ENCODE measurements around the gene ZEB2. TPM values are rescaled to one million over a fixed set of nuclear protein-coding genes. Genes with fewer than 3 reads are reported as not detected.

The ZEB2 gene
- total RNA-seq, 1 experiment from 2014 or later, result 1.2 TPM

GRCh38 chr2:144552821-144553220 lies 32.9 kb upstream of the ZEB2 start:
- no peak overlapping the region for H2BK5ac ChIP-seq (ENCODE audit: insufficient read length, low read length)
- H2BK12ac ChIP-seq (ENCODE audit: insufficient read length, low read depth, low read length), result no peak overlapping the region
- no peaks in the 10 kb centered on the region for H3K27me3 ChIP-seq (ENCODE audit: insufficient read depth, low read length)
- no peak for TF ChIP-seq CTCF (conservative IDR thresholded peaks at IDR 0.05)
- H2AK5ac ChIP-seq (ENCODE audit: insufficient read length, low read length), result no peak overlapping the region
- no peak overlapping the region for H4K8ac ChIP-seq (replicated peaks; ENCODE audit: insufficient read length, low read depth, low read length)
- no peak overlapping the region for H3K27ac ChIP-seq (ENCODE audit: insufficient read length, low read depth, low read length)
- no peak overlapping the region for H2AFZ ChIP-seq (ENCODE audit: low read length)
- no peak for DNase-seq
- H2BK120ac ChIP-seq (ENCODE audit: low read depth, low read length, poor library complexity, severe bottlenecking), result no peak overlapping the region
- H4K20me1 ChIP-seq (ENCODE audit: control insufficient read depth, insufficient read depth, insufficient read length), result no peaks in the 10 kb centered on the region
- H2BK15ac ChIP-seq (ENCODE audit: low read depth, low read length), result no peak overlapping the region
- H3K9ac ChIP-seq (ENCODE audit: extremely low read depth, insufficient read length, low read length), result no peak overlapping the region
- Mint-ChIP-seq H3K4me1 (peaks cover 15 to 25% of the 10 kb centered on the region in 2 experiments), H3K27me3 (ENCODE audit: low read depth) (no peaks in the 10 kb centered on the region; the same call in 1 of the 2 replicates), H3K4me3 (no peak overlapping the region), H3K36me3 (ENCODE audit: insufficient read depth in 1 of 3, low read depth in 3 of 3) (no peaks in the 10 kb centered on the region), H3K27ac (no peak overlapping the region), H3K9me3 (no peaks in the 10 kb centered on the region; a peak in 1 of 5 replicates)
- no peak overlapping the region for H3T11ph ChIP-seq (ENCODE audit: low read length)
- H3K9me3 ChIP-seq (ENCODE audit: control insufficient read depth, low read depth, low read length), result no peaks in the 10 kb centered on the region
- no peak overlapping the region for H2BK20ac ChIP-seq (ENCODE audit: low read depth, low read length, poor library complexity, severe bottlenecking)
- no peak overlapping the region for H3K18ac ChIP-seq (ENCODE audit: insufficient read length, low read depth, low read length)
- no peak overlapping the region for H3K14ac ChIP-seq (ENCODE audit: insufficient read depth, low read length)
- H3K23me2 ChIP-seq (ENCODE audit: insufficient read length, low read depth, low read length, poor library complexity, severe bottlenecking), result no peaks in the 10 kb centered on the region
- H4K5ac ChIP-seq (ENCODE audit: insufficient read length, low read depth, low read length), result no peak overlapping the region
- no peak overlapping the region for H3K4me2 ChIP-seq (ENCODE audit: insufficient read depth, insufficient read length, low read length)
- H3K4me1 ChIP-seq (ENCODE audit: insufficient read depth, low read length), result no peaks in the 10 kb centered on the region; the same call in 1 of the 2 replicates
- no peaks in the 10 kb centered on the region for H3K79me2 ChIP-seq (ENCODE audit: insufficient read depth, low read length)
- no peaks in the 10 kb centered on the region for H3K79me1 ChIP-seq (ENCODE audit: insufficient read depth, low read depth, low read length, poor library complexity, severe bottlenecking)
- no peak overlapping the region for H4K91ac ChIP-seq (ENCODE audit: insufficient read length, low read depth, low read length)
- no peak overlapping the region for H3K4ac ChIP-seq (ENCODE audit: low read depth, low read length)
- no peak overlapping the region for H3K23ac ChIP-seq (ENCODE audit: insufficient read length, low read depth, low read length)
- no peak overlapping the region for H3K56ac ChIP-seq (ENCODE audit: insufficient read length, low read depth, low read length)

All from H9 (cell line).